Fibroblast of skin of abdomen (primary cell): ENCODE results near the gene SLC2A1. TPM values are rescaled to one million over a fixed set of nuclear protein-coding genes. Genes with fewer than 3 reads are reported as not detected.

Source experiments
- DNase-seq: peaks from one replicate; pipeline ENCODE4 v3.0.0-alpha.2; 2013
- polyA plus RNA-seq, 2 experiments: library from polyadenylated mRNA; unstranded; fragments of 120-200 nt; gene quantifications; one replicate each; pipeline ENCODE4 v1.2.1, GENCODE V29; 2013; ENCODE audit not compliant: insufficient read length in 2 of 2

The SLC2A1 gene
- 130 TPM for polyA plus RNA-seq (2013, experiment 1 of 2; ENCODE audit: insufficient read length)
- 136 TPM for polyA plus RNA-seq (2013, experiment 2 of 2; ENCODE audit: insufficient read length)

DNA sequence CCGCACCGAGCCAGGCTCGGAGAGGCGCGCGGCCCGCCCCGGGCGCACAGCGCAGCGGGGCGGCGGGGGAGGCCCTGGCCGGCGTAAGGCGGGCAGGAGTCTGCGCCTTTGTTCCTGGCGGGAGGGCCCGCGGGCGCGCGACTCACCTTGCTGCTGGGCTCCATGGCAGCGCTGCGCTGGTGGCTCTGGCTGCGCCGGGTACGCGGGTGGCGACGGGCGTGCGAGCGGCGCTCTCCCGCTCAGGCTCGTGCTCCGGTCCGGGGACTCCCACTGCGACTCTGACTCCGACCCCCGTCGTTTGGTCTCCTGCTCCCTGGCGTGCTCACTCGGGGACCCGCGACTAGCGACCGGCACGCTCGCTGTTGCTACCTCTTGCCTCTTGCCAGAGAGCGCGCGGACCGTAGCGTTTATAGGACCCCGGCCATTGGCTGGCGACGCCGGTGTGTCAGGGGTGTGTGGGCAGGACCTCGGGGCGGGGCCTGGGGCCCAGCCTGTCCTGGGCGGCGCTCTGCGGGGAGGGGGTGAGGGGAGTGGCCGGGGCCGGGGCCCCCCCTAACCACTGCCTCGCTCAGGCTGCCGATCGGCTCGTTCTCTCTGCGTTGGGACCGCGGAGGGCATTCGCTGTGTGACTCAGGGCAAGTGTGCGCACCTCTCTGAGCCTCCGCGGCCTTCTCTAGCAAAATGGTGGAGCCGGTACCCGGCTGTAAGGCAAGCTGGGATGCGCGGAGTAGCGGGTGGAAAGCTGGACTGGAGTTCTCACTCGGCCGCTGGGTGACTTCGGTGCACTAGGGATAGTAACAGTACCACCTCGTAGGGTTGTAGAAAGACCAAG is at the start of gene SLC2A1:
SLC2A1 (minus strand) TSS at position 381 of the 832 bp plus-strand sequence; CDS start at position 164, 217 bp downstream.
- DNase-seq, result peak; percentile 96

DNA sequence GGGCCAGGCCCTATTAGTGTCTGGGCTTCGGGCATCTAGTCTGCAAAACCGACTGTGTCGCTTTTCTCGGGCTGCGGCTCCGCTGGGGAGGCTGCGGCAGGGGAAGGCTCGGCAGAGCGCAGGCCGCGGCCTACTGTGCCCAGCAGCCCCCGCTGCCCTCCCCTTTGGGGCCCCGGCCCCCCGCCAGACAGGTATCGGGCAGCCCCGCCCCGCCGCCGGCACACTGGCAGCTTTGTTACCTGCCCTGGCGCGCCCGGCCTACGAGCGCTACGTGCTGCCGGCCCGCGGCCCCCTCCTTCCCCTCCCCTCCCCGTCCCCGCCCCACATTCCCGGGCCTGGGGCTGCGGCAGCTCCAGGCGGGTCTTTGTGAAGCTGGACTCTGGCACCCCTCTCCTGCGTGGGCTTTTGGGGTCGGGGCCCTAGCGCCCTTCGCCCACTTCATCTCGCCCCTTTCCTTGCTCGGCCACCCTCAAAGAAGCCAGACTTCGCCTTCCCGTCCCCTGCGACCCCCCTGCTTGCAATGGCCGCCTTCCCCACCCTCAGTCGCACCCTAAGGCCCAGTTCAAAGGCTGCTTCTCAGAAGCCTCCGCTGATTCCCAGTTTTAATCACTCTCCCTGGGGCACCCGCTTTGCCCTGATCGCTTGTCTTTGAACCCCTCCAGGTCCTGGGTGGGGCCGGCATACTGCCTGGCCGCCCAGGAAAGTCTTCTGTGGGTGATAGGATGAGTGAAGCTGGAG is 48.9 kb upstream of the SLC2A1 start:
- DNase-seq, result no peak

DNA sequence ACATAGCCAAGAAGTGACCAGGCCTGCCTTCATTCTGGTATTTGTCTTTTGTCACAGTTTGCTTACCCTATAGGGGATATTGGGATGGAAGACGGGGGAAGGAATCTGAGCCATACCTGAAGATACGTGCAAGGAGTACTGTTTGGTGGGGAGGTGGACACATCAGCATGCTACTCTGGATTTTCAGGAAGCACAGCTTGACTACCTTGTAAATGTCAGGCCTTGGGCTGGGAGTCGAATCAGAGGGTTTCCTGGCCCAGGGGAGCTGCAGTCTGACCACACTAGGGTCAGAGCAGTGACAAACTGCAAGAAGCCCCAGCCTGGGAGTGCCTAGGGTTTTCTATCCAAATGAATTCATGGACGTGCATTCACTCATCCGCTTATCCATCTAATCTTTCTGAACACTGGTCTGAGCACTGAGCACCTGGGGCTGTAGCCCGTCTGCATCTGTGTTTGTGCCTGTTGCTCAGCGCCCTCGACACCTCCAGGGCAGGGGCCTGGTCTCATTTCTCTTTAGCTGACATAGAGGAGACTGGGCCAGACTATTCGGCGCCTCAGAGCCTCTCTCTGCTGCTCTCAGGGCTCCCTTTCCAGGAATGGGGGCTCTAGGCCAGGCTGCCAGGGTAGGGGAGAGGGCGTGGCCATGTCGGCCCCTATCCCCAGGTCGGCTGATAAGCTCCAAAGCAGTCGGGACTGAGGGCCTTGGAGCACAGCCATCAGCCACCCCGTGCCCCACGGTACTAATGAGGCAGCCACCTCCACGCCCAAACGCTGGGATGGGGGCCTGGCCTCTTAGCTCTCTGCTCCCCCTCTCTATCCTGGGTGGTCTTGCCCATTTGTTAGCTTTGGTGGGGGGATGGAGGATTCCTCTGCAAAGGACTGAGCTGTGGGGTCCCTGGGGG is 47.0 kb upstream of the SLC2A1 start:
- no peak for DNase-seq

DNA sequence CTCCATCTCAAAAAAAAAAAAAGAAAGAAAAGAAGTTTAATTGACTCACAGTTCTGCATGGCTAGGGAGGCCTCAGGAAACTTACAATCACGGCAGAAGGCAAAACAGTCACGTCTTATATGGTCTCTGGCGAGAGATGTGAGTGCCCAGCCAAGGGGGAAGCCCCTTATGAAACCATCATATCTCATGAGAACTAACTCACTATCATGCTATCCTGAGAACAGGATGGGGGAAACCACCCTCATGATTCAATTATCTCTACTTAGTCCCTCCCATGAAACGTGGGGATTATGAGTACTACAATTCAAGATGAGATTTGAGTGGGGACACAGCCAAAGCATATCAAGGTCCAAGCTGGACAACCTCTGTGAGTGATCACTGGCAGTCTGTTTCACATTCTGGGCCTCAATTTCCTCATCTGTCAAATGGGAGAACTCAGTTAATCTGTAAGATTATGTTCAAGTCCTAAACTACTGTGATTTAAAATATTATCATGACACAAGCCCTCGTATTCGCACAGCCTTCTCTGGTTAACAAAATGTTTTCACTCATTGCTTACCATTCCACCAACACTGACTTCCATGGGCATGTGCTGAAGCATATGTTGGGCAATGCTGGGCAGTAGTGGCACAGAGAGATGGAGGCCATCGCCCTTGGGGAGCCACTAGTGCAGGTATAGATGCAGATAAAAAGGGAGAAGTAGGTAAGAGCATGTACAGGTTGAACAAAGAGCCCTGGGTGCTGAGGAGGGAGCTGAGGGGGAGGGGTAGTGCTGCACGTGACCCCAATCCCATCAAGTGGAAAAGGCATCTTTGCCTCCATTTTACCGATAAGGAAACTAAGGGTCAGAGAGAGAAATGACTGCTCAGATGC is 46.2 kb upstream of the SLC2A1 start:
- no peak for DNase-seq

DNA sequence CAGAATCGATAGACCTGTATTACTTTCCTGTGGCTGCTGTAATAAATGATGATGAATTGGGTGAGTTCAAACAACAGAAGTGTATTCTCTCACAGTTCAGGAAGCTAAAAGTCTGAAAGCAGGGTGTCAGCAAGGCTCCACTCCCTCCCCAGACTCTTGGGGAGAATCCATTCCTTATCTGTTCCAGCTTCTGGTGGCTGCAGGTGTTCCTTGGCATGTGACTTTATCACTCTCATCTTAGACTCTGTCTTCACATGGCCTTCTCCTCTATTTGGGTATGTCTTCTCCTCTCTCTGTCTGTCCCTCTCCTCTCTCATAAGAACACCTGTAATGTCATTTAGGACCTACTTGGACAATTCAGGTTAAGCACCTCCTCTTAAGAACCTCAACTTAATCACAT is 44.1 kb upstream of the SLC2A1 start:
- no peak for DNase-seq

DNA sequence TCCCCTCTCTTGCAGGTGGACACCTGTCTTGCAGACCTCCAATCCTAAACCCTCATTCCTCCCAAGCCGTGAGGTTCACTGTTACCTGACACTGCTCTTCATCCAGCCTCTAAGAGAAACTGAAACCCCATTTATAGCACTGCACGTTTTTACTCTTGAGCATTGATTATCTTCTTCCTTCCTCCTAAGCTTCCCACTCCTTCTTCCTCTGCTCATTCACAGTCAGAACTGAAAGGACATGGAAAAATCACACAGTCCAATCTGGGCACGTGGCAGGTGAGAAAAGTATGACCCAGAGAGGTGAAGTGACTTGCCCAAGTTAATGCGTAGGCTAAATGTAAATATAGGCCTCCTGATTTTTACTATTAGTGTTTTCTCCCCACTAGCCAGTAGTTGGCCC is 43.4 kb upstream of the SLC2A1 start:
- no peak for DNase-seq

DNA sequence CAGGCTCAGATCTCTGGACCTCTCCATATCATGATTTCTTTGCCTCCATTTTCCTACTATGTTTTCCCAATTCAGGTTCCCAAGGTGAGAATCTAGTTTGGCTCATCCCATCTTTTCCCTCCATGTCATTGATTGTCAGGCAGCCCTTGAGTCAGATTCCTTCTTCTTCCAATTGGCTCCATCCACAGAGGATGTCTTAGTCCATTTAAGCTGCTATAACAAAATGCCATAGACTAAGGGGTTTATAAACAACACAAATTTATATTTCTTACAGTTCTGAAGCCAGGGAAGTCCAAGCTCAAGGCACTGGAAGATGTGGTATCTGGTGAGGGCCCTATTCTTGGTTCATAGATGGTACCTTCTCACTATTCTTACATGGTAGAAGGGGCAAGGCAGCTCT is 42.8 kb upstream of the SLC2A1 start:
- DNase-seq, result no peak

DNA sequence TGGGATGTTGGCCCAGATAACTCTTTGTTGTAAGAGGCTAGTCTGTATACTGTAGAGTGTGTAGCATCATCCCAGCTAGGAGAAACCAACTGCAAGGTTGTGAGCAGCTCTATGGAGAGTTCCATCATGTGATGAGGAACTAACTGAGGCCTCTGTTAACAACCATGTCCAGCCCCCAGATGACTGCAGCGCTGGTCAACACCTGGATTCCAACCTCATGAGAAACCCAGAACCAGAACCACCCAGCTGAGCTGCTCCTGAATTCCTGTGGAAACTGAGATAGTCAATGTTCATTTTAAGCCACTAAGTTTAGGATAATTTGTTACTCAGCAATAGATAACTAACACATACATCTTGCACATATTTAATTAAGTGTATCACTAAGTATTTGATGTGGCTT is 41.6 kb upstream of the SLC2A1 start:
- DNase-seq, result no peak

DNA sequence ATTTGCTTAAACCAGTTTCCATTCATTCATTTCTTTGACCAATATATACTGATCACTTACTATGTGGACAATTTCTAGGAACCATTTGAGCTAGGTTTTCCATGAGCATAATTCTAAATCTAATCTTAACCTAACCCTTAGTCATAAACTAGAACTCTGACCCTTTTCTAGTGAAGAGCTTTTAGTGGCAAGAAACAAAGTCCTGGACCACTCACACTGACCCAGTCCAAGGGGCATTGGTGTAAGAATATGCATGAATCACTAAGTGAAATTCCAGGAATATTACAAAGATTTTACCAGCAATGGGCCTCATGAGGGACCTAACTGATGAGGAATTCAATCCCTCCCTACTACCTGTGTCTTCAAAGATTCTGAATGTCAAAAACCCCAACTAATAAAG is 40.6 kb upstream of the SLC2A1 start:
- DNase-seq, result peak; percentile 17

DNA sequence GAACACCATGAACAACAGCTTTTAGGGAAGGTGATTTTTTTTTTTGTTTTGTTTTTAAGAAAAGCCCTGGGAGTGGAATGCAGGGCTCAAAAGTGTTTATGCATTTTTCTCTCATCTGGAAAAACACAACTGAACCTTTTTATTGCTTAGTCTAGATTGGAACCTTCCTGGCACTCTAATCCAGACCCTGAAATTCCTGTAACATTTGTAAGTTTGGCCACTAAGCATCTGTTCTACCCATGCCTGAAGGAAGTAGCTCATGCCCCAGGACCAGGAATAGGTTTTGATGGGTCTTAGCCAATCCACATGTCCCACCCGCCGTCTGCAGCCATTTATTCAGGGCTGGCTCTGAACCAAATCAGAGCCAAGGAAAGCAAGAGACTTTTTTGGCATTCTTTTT is 39.7 kb upstream of the SLC2A1 start:
- peak; percentile 45 for DNase-seq

DNA sequence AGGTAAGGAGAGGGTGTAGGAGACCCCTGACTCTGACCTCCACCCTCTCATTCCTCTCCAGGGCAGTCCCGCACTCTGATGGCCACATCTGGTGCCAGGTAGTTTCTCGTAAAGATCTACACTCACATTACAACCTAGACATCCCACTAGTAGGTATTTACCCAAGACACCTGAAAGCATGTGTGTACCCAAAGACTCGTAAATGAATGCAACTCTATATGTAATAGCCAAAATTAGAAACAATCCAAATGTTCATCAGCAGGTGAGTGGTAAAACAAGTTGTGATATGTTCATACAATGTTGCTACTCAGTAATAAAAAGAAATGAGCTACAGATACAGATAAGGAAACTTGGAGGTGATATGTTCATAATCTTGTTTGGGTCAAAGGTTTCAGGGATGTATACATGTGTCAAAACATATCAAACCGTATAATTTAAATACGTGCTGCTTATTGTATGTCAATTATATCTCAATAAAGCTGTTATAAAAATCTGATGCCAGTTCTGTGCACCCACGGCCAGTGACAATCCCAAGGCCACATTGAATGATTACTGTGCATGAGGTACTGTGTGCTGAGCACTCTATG is 37.8 kb upstream of the SLC2A1 start:
- DNase-seq, result no peak

DNA sequence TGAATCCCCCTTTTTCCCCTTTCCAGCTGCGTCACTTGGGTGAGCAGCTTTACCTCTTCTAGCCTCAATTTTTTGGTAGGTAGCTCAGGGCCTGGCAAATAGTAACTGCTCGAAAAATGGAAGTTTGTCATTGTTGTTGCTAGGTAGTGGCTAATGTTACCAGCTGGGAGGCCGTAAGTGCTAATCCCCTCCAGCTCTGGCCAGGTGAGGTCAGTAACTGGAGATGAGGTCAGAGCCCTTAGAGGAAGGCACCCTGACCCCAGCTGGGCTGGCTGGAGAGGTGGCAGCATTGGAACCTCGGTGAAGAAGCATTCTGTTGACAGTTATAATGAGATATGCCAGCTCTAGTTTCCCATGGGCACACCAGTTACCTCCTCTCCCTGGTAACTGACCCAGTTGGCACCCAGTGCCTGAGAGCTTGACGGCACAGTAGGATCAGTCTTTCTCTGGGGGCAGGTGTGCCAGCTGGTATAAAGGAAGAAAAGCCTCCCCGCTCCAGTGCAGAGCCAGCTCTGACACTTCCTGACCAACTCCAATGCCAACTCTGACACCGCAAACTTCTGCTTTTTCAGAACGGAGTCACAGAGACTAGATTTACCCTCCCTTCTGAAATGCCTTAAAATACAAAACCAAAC is 35.0 kb upstream of the SLC2A1 start:
- DNase-seq, result no peak

DNA sequence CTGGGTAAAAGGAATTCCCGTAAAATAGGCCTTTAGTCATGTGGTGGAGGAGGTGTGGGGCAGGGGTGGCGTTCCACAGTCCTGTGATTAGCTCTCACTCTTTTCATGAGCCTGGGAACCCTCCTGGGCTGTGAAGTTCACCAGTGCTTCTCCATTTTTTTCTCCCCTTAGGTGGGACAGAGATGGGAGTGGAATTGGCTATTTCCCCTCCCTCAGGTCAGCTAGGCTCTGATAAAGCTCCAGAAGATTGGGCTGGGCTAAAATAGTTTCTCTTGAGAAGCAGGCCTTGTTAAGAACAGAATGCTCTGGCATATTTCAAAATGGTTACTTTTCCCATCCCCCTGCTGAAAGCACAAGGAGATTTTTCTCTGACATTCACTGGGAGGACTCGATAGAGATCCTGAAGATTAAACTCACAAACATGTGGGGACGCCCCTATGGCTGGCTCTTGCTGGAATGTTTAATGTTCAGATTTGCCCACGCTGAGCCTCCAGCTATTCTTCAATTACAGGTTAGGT is 33.4 kb upstream of the SLC2A1 start:
- DNase-seq, result no peak

DNA sequence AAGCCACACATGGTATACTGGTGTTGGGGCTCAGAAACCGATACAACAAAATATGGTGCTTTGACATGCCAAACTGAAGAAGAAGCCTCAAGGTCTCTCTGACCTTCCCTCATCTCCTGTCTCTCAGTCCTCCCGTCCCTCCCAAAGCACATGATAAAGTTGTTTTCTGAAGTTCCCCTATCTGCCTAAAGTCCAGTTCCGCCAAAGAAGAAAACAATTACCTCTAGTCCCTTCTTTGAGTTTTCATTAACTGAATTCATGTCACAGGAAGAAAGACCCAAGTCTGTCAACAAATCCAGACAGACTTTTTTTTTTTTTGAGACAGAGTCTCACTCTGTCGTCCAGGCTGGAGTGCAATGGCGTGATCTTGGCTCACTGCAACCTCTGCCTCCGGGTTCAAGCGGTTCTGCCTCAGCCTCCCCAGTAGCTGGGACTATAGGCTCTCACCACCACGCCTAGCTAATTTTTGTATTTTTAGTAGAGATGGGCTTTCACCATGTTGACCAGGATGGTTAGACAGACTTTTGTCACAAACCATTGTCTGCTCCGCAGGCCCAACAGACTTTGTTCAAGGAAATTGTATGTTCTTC is 32.2 kb upstream of the SLC2A1 start:
- DNase-seq, result no peak

DNA sequence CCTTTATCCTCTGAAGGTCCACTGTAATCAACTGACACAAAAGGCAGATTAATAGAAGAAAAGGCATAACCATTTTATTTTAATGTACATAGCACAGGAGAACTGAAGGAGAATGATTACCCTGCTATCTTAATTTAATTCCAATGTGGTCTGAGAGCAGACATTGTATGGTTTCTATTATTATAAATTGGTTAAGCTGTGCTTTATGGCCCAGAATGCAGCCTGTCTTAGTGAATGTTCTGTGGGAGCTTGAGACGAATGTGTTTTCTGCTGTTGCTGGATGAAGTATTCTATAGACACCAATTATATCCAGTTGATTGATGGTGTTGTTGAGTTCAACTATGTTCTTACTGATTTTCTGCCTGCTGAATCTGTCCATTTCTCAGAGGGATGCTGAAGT is 25.0 kb upstream of the SLC2A1 start:
- DNase-seq, result no peak

DNA sequence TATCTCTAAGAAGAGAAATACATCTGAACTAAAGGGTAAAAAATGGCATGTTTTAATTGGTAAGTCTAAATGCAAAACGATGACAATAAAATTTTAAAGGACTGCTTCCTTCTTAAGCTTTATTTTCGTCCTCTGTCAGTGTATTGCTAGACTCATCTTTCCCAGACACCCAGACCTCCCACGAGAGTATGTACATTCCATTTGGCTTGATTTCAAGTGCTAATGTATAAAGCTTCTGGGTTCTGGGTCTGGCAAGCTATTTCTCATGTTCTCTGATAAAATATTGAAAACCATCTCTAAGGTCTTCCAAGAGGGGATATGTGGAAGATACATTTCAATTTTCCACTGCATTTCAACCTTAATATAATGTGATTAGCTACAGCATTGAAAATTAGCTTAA is 24.6 kb upstream of the SLC2A1 start:
- DNase-seq, result peak; percentile 22

DNA sequence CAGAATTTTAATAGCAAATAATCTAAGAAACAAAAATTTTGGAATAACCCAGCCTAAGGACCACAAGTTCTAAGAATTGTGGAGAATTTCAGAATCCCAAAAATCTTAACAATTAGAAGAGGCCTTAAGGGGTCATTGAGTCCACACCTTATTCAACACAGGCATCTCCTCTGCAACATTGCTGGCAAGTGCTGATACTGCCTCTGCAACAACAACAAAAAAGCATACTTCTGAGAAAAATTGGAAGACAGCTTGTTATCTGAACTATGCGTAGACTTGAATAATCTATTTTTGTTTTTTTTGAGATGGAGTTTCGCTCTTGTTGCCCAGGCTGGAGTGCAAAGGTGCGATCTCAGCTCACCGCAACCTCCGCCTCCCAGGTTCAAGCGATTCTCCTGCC is 24.0 kb upstream of the SLC2A1 start:
- no peak for DNase-seq

DNA sequence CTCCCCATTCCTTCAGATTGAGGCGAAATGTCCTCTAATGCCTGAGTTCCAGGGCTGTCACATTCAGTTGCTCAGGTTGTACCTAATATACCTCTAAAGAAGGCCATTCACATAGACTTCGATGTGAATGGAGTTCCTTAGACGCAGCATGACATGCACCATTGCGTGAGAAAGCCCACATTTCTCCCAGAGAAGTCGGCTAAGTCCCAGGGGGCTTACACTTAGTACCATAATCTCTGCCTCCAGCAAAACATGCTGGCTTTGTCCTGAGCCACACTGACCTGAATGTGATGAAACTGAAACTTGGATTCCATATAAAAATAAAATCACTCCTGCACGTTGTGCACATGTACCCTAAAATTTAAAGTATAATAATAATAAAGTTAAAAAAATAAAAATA is 23.2 kb upstream of the SLC2A1 start:
- no peak for DNase-seq

DNA sequence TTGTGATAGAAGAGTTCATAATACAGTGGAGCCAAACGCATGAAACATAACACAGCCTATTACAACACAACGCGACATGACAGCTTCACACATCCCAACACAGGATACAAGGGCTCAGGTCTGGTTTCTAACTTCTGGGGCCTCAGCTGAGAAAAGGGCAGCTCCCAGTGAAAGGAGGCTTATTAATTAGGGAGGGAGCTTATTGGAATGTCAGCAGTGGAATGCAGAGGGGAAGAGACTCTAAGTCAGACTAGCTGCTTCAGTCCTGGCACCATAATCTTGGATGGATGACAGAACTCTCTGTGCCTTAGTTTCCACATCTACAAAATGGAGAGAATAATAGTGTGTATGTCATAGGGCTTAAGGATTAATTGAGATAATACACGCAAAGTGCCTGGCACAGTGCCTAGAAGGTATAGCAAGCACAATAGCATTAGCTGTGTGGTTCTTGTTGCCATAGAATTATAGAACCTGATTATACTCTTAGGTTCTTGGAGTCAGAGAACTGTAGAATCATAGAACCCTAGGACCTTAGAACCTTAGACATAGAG is 22.7 kb upstream of the SLC2A1 start:
- DNase-seq, result no peak
